Bone marrow (tissue), 2 donors: Measurements from ENCODE around the gene APOL1.
"Not testable (repeated sequence)": the region's sequence is repeated elsewhere in the genome, so short reads cannot be mapped to it uniquely, and the experiment has no call there.

Source experiments
- DNase-seq, 2 donors: peaks; one replicate each; lab custom pipeline; 2025; lab: John Stamatoyannopoulos, UW

Gene APOL1

DNA sequence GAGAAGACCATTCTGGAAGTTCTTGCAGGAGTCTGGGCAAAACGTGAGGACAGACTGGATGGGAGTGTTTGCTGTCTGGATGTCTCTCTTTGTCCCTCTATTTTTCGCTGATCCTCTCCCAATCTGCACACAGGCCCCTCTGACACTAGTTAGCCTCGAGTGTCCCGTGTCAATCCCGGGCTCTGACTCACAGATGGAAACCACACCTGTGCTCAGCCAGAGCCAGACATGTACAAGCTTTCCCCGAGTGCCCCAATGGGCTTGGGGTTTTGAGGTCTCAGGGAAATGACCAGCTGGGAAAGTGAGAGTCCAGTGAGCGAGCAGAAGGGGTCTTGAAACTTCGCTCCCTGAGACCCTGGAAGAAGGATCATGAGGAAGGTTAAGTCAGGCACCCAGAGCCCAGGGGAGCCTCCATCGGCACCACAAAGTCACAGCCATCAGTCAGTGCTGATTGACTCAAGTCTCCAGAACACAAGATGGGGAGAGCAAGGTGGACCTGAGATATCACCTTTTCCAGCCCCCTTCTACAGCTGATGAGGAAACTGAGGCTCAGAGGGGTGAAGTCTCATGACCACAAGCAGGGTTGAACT lies 27.5 kb upstream of the APOL1 start:
- no peak for DNase-seq

- DNase-seq = no peak
Measured at GRCh38 chr22:36226189-36226588, 26.7 kb upstream of the APOL1 start.

DNA sequence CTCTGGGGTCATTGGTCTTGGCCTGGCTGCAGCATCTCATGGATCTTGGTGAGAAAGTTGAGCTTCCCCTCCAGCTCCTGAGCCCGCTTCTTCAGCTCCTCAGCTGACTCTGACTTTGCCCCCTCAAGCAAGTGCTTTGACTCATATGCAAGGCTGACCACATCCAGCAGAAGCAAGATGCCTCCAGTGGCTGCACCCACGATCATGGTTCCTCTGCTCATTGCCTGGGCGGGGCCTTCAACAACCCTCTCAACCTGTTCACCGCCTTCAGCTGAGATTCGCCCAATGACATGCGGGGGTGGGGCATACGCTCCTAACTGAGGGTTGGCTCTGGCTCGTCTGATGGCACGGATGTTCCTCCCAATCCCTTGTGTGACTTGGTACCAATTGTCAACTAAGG lies 25.5 kb upstream of the APOL1 start:
- DNase-seq = no peak

GRCh38 chr22:36227806-36228205 lies 25.1 kb upstream of the APOL1 start:
- no peak for DNase-seq

DNA sequence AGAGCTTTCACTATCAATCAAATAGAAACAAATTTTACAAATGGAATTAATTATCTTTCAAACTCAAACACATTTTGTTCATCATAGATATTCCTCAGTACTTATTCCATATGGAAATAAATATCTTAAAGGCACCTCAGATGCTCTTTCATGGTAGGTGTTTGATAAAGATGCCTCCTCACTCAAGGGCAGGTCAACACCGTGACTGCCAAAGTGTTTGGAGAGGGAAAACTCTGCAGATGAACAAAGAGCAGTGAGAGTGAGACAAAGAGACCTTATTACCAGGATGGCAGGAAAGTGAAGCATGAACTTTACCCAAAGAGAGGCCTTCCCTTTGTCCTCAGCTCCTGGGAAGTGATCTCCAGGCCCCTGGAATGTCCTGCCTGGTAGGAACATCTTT lies 24.6 kb upstream of the APOL1 start:
- not testable (repeated sequence) for DNase-seq

GRCh38 chr22:36228944-36229343 lies 24.0 kb upstream of the APOL1 start:
- DNase-seq = no peak

GRCh38 chr22:36229649-36230048 lies 23.3 kb upstream of the APOL1 start:
- DNase-seq = not testable (repeated sequence)

GRCh38 chr22:36231051-36231450 lies 21.9 kb upstream of the APOL1 start:
- DNase-seq = not testable (repeated sequence)

DNA sequence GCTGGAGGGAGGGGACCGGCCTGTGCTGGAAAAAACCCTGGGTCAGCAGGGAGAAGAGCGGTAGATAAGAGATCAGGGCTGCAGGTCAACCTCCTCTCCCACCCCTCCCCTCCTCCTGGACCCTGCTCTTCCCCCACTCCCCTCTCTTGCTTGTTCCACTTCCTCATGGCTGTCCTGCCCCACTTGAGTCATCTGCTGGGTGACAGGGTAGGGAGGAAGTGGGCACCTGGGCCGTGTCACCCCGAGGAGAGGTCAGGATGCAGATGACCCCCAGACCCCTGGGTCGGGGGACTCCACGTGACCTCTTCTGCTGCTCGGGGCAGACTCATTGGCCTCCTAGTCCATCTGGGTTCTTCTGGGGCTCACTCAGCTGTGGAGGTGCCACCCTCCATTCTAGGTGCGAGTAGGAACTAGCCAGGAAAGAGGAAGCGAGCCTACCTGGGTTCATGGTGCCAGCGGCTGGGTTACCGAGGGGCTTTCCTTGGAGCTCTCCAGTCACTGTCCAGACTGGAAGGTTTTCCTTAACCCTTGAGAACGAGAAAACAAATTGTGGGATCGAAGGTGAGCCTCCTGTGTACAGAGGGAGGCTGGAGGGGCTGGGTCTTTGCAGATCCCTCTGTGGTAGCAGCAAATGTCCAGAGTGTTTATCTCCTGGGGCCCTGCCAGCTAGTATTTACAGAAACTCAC lies 20.1 kb upstream of the APOL1 start:
- no peak for DNase-seq

- no peak for DNase-seq
Measured at GRCh38 chr22:36233796-36234195, 19.1 kb upstream of the APOL1 start.

GRCh38 chr22:36234213-36234612 lies 18.7 kb upstream of the APOL1 start:
- DNase-seq = no peak

DNA sequence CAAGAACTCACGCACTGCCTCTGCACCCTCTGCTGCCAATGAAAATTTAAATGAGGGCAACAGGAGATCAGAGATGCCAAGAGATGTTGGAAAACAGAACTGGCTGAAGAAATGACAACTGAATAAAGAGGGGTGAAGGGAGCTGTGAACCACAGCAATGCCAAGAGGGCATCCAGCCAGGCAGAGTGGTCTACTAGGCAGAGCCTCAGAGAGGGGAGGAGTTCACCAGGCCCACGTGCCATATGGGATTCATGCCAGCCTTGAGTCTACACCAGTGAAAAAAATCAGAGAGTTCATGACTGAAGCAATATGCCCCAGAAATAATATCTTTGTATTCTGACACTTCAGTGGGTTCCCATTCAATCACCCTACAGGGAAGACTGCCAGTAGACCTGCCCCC lies 18.0 kb upstream of the APOL1 start:
- DNase-seq = no peak

- DNase-seq = no peak
Measured at GRCh38 chr22:36235585-36235984, 17.3 kb upstream of the APOL1 start.

- no peak for DNase-seq
Measured at GRCh38 chr22:36236388-36237319, 16.3 kb upstream of the APOL1 start.

DNA sequence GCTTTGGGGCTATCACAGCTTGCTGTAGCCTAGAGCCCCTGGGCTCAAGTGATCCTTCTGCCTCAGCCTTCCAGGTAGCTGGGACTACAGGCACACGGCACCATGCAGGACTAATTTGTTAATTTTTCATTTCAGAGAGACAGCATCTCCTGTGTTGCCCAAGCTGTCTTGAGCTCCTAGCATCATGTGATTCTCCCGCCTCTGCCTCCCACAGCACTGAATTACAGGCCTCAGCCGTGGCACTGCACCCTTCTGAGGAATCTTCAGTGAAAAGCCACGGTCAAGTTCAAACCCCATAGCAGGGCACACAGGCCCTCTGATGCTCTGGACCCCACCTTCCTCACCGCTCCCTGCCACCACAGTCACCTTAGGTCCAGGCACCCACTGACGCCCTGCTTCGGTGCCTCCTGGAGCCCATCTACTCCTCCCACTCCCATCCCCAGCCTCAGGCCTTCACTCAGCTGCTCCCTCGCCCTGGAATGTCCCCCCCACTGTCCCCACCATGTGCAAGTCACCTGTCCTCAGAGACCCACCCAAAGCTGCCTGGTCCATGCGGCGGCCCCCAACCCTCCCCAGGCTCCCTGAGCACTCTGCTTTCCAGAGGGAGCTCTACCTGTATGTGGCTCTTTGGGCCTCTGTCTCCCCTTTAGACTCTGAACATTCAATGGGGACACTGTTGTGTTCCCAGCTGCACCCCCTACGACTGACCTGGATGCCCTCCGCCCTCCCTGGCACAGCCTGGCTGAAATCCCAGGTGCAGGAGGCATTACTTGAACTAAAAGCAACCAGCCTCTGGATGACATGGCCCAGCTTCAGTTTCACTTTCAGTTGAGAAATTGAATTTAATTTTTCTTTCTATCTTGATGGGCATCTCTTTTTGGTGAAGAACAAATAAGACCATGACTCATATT lies 15.2 kb upstream of the APOL1 start:
- peak in 1 of 2 donors; percentile 31 for DNase-seq

DNA sequence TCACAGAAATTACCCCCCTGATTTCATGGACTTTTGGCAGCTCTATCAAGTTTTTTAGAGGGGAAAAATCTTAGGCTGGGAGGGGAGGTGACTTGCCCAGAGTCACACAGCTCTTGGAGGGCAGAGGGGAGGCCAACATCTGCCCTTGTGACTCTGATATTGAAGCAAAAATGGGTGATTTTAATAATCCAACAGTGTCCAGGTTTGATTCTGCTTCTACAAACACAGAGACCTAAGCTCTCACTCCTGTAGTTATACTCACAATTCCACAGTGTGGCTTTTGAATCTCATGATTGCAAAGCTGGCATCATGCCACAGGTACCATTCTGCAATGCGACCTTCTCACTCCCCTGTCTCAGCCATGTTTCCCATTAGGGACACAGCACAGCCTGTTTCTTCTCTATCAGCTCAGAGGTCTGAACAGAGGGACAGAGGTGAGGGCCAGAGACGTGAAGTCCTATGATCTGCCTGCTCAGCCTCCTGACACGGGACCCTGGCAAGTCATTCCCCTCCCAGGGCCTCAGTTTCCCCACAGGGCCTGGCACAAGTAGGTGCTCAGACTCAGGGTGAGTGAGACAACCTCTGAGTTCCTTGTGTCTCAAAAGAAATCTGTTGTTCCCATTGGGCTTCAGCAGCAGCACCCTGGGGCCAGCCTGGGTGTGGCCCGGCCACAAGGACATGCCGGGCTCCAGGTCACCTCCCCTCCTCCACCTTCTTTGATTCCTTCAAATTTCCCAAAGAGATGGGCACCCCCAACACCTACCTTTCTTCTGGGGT lies 14.4 kb upstream of the APOL1 start:
- DNase-seq = no peak

- no peak for DNase-seq
Measured at GRCh38 chr22:36239150-36239400, 13.9 kb upstream of the APOL1 start.

DNA sequence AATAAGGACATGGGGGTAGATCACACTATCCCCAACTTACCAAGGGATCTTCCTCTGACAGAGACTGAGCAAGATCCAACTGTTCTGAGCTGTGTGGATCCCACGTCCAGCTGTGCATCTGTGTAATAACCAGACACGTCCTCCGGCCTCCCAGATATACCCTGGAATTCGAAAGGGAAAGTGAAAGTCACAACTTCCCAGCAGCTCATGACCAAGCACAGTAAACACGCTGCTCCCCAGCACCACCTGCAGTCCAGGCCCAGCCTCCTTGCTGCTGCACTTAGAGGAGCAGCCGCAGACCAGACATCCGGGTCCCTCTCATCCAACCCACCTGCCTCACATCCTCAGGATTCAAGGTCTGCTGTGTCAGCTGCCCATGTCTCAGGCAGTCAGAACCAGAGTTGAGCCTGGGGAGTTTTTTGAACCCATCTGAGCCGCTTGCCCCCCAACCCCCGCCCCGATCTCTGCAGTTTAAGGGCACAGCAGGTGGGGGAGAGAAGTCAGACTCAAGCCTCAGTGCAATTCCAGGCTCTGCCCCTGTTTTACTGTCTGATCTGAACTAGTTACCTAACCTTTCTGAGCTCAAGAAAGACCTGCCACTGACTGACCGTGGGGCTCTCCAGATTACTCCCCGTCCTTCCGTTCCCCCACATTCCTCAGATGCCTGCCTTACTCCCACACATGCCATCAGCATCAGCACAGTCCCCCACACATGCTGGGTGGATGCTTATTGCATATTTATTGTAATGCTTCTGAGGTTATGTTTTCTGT lies 13.3 kb upstream of the APOL1 start, which contains the start of gene APOL2:
Gene APOL2 (minus strand): TSS at position 127 of the 771 bp plus-strand sequence. CDS start 6,365 bp downstream, outside the sequence.
- peak; percentile 26 to 92 for DNase-seq

DNA sequence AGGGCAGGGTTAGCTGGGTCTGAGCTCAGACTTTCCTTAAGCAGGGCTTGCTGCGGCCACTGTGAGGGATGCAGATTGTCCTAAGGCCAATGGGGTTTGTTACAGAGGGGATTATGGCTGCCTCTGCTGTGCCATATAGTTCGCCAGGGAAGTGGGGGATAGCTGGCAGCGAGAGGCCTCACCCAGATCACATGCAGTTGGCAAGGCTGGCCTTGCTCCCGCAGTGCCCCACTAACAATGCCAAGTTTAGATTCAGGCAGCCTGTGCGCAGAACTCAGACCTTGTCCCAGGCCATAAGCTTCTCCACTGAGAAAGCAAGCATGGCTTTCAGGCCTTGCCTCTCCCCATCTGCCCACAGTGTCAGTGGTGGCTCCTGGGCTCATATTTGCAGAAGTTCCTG lies 8.9 kb upstream of the APOL1 start:
- no peak for DNase-seq
